Cardiac fibroblast (primary cell): ENCODE data around the gene FRMD7.
A peak's percentile ranks its signal among the peaks of the same experiment; 100 is the strongest.
"Not testable (repeated sequence)": the region's sequence is repeated elsewhere in the genome, so short reads cannot be mapped to it uniquely, and the experiment has no call there.

Experiments
- DNase-seq, 2 donors: peaks; one replicate each; pipeline versions ENCODE4 v3.0.0 to v3.0.0-alpha.2; 2010; ENCODE audit warnings: low read depth in 2 of 2
- H3K4me3 ChIP-seq, 2 donors: replicated peaks in 1 of 2; 1 replicate in 1 of 2; 2 replicates in 1 of 2; pipeline ENCODE4 v1.5.1; 2011; ENCODE audit warnings: low read depth in 2 of 2, low read length in 2 of 2, mild to moderate bottlenecking in 2 of 2, moderate library complexity in 1 of 2
- TF ChIP-seq, protein P1 (sequence below): IDR thresholded peaks from one replicate; pipeline ENCODE4 v1.5.1; 2011; ENCODE audit warnings: low read depth, mild to moderate bottlenecking, low read length, inconsistent platforms

FRMD7 gene

DNA sequence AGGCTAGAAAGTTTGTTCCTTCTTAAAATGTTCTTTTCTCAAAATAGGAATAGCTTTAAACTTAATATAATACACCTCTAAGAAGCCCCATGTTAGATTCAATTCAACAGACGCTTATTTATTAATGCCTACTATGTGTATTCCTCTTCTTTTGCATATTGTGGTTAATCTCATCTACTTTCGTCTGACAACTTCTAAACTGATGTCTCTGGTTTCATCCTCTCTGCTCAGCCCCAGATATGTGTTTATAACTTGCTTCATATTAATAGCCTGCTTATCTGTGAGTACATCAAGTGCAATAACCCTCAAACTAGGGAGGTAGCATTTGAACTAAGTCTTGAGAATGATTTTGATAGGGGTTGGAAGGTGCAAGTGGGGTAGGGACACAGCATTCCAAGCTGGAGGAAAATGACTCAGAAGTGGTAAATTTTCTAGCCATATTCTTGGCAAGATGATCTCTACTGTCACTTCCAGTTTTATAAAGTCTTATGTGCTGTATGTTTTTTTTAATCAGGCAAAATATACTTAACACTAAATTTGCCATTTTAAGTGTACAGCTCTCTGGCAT, 67.8 kb downstream of the FRMD7 start:
- no peak for DNase-seq
- H3K4me3 ChIP-seq, result no peak overlapping the region
- TF ChIP-seq, protein P1, sequence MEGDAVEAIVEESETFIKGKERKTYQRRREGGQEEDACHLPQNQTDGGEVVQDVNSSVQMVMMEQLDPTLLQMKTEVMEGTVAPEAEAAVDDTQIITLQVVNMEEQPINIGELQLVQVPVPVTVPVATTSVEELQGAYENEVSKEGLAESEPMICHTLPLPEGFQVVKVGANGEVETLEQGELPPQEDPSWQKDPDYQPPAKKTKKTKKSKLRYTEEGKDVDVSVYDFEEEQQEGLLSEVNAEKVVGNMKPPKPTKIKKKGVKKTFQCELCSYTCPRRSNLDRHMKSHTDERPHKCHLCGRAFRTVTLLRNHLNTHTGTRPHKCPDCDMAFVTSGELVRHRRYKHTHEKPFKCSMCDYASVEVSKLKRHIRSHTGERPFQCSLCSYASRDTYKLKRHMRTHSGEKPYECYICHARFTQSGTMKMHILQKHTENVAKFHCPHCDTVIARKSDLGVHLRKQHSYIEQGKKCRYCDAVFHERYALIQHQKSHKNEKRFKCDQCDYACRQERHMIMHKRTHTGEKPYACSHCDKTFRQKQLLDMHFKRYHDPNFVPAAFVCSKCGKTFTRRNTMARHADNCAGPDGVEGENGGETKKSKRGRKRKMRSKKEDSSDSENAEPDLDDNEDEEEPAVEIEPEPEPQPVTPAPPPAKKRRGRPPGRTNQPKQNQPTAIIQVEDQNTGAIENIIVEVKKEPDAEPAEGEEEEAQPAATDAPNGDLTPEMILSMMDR, result no peak

DNA sequence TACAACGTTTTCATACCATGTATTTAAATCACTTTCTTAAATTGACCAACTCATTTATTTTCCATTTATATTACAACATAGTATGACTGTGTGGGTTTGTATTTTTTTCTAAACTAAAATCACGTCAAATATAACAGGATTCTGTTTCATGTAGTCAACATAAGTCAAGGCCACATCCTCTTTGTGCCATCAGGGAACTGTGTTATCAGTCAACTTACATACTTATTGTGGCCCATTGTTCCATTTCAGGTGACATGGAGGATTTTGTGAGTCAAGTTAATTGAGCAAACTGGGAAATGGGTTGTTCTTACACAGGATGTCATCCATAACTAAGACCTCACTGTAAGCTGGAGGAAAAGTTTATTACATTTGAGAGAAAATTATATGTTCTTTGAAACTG, 68.8 kb downstream of the FRMD7 start:
- DNase-seq, result no peak
- TF ChIP-seq, protein P1, result no peak
- H3K4me3 ChIP-seq, result no peak overlapping the region

DNA sequence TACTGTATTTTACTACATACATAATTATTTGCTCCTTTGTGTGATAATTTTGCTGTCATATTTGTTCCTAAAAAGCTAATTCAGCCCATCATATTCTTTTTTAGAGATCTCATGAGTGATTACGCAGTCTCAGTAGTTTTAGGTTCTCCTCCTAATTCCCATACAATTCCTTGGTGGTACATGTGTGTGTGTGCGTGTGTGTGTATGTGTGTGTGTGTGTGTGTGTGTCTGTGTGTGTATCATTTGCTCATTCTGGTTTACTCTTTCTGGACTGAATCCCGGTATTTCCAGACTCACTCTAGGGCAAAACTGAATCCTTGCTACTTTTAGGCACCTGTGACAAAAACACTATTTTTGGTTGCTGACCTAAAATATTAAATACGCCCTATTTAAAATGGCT, 69.8 kb downstream of the FRMD7 start:
- TF ChIP-seq, protein P1, result no peak
- H3K4me3 ChIP-seq, result no peak overlapping the region
- no peak for DNase-seq

DNA sequence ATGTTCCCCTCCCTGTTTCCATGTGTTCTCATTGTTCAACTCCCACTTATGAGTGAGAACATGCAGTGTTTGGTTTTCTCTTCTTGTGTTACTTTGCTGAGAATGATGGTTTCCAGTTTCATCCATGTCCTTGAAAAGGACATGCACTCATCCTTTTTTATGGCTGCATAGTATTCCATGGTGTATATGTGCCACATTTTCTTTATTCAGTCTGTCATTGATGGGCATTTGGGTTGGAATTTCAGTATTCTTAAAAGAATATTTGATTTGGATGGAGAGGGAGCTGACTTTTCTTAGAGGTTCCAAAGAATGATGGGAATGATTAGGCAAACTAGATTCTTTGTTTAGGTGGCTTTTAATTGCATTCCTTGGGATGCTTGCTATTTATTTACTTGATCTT, 76.0 kb downstream of the FRMD7 start:
- DNase-seq, H3K4me3 ChIP-seq: not testable (repeated sequence)

DNA sequence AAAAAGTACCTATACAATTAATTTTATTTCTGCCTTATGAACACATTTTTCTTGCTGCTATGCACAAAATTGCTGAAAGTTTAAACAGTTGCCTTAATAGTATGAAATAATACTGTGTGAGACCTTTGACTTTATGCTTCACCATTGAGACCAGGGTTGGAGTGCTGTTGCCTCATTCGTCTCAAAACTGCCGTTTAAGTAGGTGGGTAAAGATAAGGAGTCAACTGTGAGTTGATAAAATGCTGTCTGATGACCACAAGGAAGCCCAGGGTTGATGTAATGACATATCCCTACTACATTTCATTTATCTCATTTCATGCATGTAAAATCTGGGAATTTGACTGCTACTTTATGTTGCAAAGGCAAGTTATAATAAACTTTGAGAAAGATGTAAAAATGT, 81.3 kb downstream of the FRMD7 start:
- no peak for DNase-seq
- no peak overlapping the region for H3K4me3 ChIP-seq
- TF ChIP-seq, protein P1, result no peak

DNA sequence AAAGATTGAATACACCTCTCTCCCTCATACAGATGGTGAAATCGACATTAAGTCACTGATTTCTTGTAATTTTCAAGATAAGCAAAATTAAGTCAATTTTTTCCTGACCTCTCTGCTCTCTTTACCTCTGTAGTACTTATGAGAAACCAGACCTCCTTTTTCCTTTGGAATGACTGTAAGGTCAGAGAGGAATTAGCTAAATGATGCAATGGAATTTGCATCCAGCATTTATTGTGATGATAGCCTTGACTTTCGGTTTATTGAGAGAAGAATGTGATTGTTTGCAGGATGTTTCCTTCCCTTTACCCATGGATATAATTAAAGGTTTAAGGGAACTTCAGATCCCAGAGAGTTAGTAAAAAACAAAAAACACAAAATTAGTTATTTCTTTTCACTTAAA, 82.4 kb downstream of the FRMD7 start:
- peak in 1 of 2 donors; percentile 3 for DNase-seq
- TF ChIP-seq, protein P1, result no peak
- no peak overlapping the region for H3K4me3 ChIP-seq

DNA sequence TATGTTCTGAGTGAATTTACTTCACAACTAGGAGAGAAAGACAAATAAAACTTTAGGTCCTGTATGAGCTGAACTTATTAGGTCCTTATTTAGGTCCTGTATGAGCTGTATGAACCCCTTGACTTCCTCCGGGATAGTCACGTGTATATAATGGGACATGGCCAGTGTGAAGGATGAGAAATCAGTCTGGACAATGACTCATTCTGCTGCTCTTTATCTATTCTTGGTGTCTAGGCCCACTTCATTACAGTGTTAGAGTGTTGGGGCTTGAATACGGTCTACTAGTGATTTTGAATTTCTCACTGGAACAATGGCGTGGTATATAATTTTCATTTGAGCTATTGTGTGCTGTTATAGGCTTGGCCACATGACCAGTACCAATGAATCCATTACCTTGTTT, 82.9 kb downstream of the FRMD7 start:
- DNase-seq, result peak; percentile 1 to 51
- no peak overlapping the region for H3K4me3 ChIP-seq
- TF ChIP-seq, protein P1, result no peak
